Measurements from ENCODE around the gene LRRFIP1. TPM values are rescaled to one million over a fixed set of nuclear protein-coding genes. Genes with fewer than 3 reads are reported as not detected.

Gene LRRFIP1
- total and polyA plus RNA-seq, 2 of the 13 experiments (the other 11 are each of a cell fraction or from before 2014, with no cell fraction given) = 15.9 to 40.5 TPM

GRCh38 chr2:237674731-237675276 lies 47.4 kb downstream of the LRRFIP1 start (continued):
- TF ChIP-seq, protein P1, sequence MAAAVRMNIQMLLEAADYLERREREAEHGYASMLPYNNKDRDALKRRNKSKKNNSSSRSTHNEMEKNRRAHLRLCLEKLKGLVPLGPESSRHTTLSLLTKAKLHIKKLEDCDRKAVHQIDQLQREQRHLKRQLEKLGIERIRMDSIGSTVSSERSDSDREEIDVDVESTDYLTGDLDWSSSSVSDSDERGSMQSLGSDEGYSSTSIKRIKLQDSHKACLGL (CRISPR knock-in tag; IDR thresholded peaks at IDR 0.05) = peak; percentile 92; the same call in 1 of the 2 replicates
- 0 out of 2 replicates have a peak, but pooled peaks have one; percentile 37 for TF ChIP-seq PITX1 (CRISPR knock-in tag; IDR thresholded peaks at IDR 0.05)
- TF ChIP-seq, protein P2, sequence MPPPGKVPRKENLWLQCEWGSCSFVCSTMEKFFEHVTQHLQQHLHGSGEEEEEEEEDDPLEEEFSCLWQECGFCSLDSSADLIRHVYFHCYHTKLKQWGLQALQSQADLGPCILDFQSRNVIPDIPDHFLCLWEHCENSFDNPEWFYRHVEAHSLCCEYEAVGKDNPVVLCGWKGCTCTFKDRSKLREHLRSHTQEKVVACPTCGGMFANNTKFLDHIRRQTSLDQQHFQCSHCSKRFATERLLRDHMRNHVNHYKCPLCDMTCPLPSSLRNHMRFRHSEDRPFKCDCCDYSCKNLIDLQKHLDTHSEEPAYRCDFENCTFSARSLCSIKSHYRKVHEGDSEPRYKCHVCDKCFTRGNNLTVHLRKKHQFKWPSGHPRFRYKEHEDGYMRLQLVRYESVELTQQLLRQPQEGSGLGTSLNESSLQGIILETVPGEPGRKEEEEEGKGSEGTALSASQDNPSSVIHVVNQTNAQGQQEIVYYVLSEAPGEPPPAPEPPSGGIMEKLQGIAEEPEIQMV (CRISPR knock-in tag; IDR thresholded peaks at IDR 0.05; ENCODE audit: low read depth) = peak; percentile 56; the same call in 1 of the 2 replicates
- no peak for TF ChIP-seq ZNF644 (CRISPR knock-in tag; IDR thresholded peaks at IDR 0.05; ENCODE audit: low read depth)
- TF ChIP-seq ZNF747 (CRISPR knock-in tag; IDR thresholded peaks at IDR 0.05; ENCODE audit: borderline replicate concordance) = no peak; the same call in 1 of the 2 replicates
- no peak; the same call in 1 of the 2 replicates for TF ChIP-seq PHF20 (CRISPR knock-in tag; IDR thresholded peaks at IDR 0.05)
- TF ChIP-seq ZC3H4 (CRISPR knock-in tag; IDR thresholded peaks at IDR 0.05; ENCODE audit: borderline replicate concordance) = no peak
- no peak; the same call in 1 of the 2 replicates for TF ChIP-seq ZBTB21 (CRISPR knock-in tag; IDR thresholded peaks at IDR 0.05)
- TF ChIP-seq ZNF780A (CRISPR knock-in tag; IDR thresholded peaks at IDR 0.05) = no peak
- no peak for TF ChIP-seq ZNF260 (CRISPR knock-in tag; IDR thresholded peaks at IDR 0.05; ENCODE audit: borderline replicate concordance, low read depth)
- TF ChIP-seq ZNF547 (CRISPR knock-in tag; IDR thresholded peaks at IDR 0.05) = peak; percentile 47; the same call in 1 of the 2 replicates
- peak in 1 of 2 experiments; percentile 69; a peak in 2 of 4 replicates for TF ChIP-seq KLF16 (CRISPR knock-in tag; IDR thresholded peaks at IDR 0.05)
- TF ChIP-seq JARID2 (CRISPR knock-in tag; IDR thresholded peaks at IDR 0.05; ENCODE audit: insufficient replicate concordance) = no peak
- TF ChIP-seq RFXAP (CRISPR knock-in tag; IDR thresholded peaks at IDR 0.05; ENCODE audit: borderline replicate concordance) = peak; percentile 88
- TF ChIP-seq SRF (IDR thresholded peaks at IDR 0.05; ENCODE audit: low read depth, low read length) = no peak
- TF ChIP-seq POGZ (CRISPR knock-in tag; IDR thresholded peaks at IDR 0.05) = peak; percentile 45
- peak; percentile 50 for TF ChIP-seq ZNF781 (CRISPR knock-in tag; IDR thresholded peaks at IDR 0.05; ENCODE audit: borderline replicate concordance, not compliant biosample characterization)
- TF ChIP-seq ZBTB2 (CRISPR knock-in tag; IDR thresholded peaks at IDR 0.05; ENCODE audit: low read depth) = no peak
- TF ChIP-seq ZNF7 (CRISPR knock-in tag; IDR thresholded peaks at IDR 0.05) = no peak
- TF ChIP-seq CEBPG (CRISPR knock-in tag; IDR thresholded peaks at IDR 0.05) = 0 out of 2 replicates have a peak, but pooled peaks have one; percentile 16
- TF ChIP-seq ZNF501 (CRISPR knock-in tag; IDR thresholded peaks at IDR 0.05) = peak; percentile 77
- TF ChIP-seq ZNF33B (CRISPR knock-in tag; IDR thresholded peaks at IDR 0.05) = 0 out of 2 replicates have a peak, but pooled peaks have one; percentile 68
- TF ChIP-seq HNF4A (CRISPR knock-in tag; IDR thresholded peaks at IDR 0.05) = no peak
- TF ChIP-seq RFX1 (IDR thresholded peaks at IDR 0.05) = peak; percentile 79
- TF ChIP-seq NCOA2 (CRISPR knock-in tag; IDR thresholded peaks at IDR 0.05) = peak; percentile 35; the same call in 1 of the 2 replicates
- TF ChIP-seq ZNF607 (CRISPR knock-in tag; IDR thresholded peaks at IDR 0.05; ENCODE audit: borderline replicate concordance) = peak; percentile 58; the same call in 1 of the 2 replicates
- TF ChIP-seq BHLHE40 (IDR thresholded peaks at IDR 0.05; ENCODE audit: low read length) = peak; percentile 81
- TF ChIP-seq JUND (CRISPR knock-in tag; IDR thresholded peaks at IDR 0.05) = peak; percentile 59; the same call in 1 of the 2 replicates
- TF ChIP-seq ZSCAN20 (CRISPR knock-in tag; IDR thresholded peaks at IDR 0.05; ENCODE audit: borderline replicate concordance) = no peak
- TF ChIP-seq ZEB1 (IDR thresholded peaks at IDR 0.05; ENCODE audit: insufficient replicate concordance, low read depth) = no peak

All from HepG2 (cell line).